Fibroblast of lung (primary cell): ENCODE data around the gene ECHS1.
"Not testable (repeated sequence)": the region's sequence is repeated elsewhere in the genome, so short reads cannot be mapped to it uniquely, and the experiment has no call there.

Source experiments
- EZH2 ChIP-seq: IDR thresholded peaks from 2 replicates; pipeline ENCODE4 v1.5.1; 2012; ENCODE audit warnings: low read length, control low read depth, mild to moderate bottlenecking; ENCODE audit errors: missing control alignments
- TF ChIP-seq, protein P1 (sequence below), 2 donors: IDR thresholded peaks in 1 of 2; conservative IDR thresholded peaks in 1 of 2; 1 replicate in 1 of 2; 2 replicates in 1 of 2; pipeline ENCODE4 v1.5.1; 2011 to 2012; ENCODE audit warnings: low read length in 2 of 2, control low read depth in 1 of 2, inconsistent platforms in 1 of 2, low read depth in 1 of 2, mild to moderate bottlenecking in 1 of 2

DNA sequence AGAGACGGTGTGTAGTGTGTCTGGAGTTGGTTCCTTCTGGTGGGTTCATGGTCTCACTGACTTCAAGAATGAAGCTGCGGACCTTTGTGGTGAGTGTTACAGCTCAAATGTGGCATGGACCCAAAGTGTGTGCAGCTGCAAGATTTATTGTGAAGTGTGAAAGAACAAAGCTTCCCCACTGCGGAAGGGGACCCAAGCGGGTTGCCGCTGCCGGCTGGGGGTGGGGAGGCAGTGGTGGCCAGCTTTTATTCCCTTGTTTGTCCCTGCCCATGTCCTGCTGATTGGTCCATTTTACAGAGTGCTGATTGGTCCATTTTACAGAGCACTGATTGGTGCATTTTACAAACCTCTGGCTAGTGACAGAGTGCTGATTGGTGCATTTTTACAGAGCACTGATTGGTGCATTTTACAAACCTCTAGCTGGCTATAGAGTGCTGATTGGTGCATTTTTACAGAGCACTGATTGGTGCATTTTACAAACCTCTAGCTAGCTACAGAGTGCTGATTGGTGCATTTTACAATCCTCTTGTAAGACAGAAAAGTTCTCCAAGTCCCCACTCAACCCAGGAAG lies 52.2 kb downstream of the ECHS1 start:
- TF ChIP-seq, protein P1, sequence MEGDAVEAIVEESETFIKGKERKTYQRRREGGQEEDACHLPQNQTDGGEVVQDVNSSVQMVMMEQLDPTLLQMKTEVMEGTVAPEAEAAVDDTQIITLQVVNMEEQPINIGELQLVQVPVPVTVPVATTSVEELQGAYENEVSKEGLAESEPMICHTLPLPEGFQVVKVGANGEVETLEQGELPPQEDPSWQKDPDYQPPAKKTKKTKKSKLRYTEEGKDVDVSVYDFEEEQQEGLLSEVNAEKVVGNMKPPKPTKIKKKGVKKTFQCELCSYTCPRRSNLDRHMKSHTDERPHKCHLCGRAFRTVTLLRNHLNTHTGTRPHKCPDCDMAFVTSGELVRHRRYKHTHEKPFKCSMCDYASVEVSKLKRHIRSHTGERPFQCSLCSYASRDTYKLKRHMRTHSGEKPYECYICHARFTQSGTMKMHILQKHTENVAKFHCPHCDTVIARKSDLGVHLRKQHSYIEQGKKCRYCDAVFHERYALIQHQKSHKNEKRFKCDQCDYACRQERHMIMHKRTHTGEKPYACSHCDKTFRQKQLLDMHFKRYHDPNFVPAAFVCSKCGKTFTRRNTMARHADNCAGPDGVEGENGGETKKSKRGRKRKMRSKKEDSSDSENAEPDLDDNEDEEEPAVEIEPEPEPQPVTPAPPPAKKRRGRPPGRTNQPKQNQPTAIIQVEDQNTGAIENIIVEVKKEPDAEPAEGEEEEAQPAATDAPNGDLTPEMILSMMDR (conservative IDR thresholded peaks at IDR 0.05 in 1 of 2, IDR thresholded peaks at IDR 0.05 in 1 of 2; ENCODE audit: low read depth in 1 of 2, low read length in 2 of 2): not testable (repeated sequence)
- not testable (repeated sequence) for TF ChIP-seq EZH2
